GM12892 (cell line): ENCODE measurements around the gene PAPPA.

Experiments used
- POLR2A ChIP-seq: IDR thresholded peaks from 2 replicates; pipeline ENCODE4 v1.6.1; 2011; ENCODE audit warnings: low read depth, low read length, control low read depth
- POLR2AphosphoS5 ChIP-seq: IDR thresholded peaks from 2 replicates; pipeline ENCODE4 v1.6.1; 2011; ENCODE audit warnings: low read depth, low read length, control low read depth
- TAF1 ChIP-seq: IDR thresholded peaks from 2 replicates; pipeline ENCODE4 v1.6.1; 2011; ENCODE audit warnings: low read depth, mild to moderate bottlenecking, control low read depth, low read length, borderline replicate concordance

DNA sequence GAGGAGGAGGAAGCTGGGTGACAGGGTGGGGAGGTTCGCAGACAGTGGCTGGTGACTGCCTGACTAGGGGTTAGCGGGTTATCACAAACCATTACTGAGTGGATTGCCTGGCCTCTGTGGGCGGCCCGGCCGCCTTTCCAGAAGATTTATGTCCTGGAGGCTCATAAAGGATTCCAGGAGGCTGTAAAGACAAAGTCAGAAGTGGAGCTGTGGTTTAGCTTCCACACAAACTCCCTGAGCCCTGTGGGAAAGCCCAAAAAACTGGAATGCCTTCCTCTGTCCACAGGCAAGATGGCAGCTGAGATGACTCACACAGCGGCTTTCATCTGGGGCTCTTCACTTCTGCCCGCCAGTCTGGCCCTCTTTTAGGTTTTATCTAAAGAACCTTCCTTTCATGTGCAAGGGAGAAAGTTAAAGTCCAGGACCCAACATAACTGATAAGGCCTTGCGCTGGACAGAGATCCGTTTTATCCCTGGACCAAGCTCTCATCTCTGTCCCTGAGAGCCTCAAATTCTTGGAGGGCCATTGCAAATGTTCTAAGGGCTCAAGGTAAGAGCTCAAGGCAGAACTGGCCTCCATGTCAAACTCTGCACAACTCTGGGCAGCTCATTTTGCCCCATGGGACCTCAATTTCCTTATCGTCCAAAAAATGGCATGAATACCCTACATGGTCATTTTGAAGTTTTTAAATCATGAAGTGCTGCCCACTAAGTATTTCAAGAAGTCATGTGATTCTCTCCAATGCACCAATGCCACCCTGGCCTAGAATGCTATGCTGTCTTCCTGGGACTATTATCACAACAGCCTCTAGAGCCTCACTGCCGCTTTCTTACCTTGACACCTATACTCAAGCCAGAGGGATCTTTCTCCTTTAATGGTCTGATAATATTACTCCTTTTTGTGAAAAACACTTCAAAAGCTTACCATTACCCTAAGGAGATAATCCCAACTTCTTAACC, 284.1 kb downstream of the PAPPA start:
- no peak for TF ChIP-seq POLR2AphosphoS5
- no peak for TF ChIP-seq POLR2A
- TF ChIP-seq TAF1, result no peak
